Loucy (cell line): ENCODE data around the gene AMBRA1.

Experiments
- CTCF ChIP-seq: fragments of 200-600 bp; sonication (generic); conservative IDR thresholded peaks from 2 replicates; pipeline ENCODE4 v1.5.1; 2014; ENCODE audit warnings: mild to moderate bottlenecking, antibody characterized with exemption, low read length
- EZH2phosphoT487 ChIP-seq: fragments of 200-600 bp; IDR thresholded peaks from 2 replicates; pipeline ENCODE4 v1.6.1; 2018; ENCODE audit warnings: antibody characterized with exemption, mild to moderate bottlenecking, moderate library complexity, borderline replicate concordance

- TF ChIP-seq CTCF: no peak
- no peak for TF ChIP-seq EZH2phosphoT487
Observed at GRCh38 chr11:46607516-46607915, 13.7 kb upstream of the AMBRA1 start.
